NCI-H524 (cell line): Measurements from ENCODE around the gene DAB1.

Source experiments
- DNase-seq, 2 experiments: peaks; one replicate each; lab custom pipeline; 2025; lab: John Stamatoyannopoulos, UW

DAB1 gene

GRCh38 chr1:57411262-57411661, 12.6 kb downstream of the DAB1 start:
- no peak for DNase-seq

DNA sequence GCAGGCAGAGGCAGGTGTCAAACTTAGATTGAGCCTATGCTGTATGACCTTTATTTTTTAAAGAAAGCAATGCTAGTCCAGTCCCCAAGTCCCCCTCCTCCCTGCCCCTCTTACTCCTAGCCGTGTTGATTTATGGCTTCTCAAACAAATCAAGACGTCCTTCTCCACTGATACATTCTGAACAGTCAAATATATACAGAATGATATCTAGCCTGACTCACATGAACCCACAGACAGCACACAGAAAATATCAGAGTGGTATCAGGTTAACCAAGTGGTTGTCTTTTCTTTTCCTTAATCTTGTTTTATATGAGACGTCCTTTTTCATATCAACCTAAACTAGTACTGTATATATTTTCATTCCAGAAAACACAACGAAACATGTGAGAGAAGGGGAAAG, 13.4 kb downstream of the DAB1 start:
- no peak for DNase-seq

GRCh38 chr1:57407928-57408327, 15.9 kb downstream of the DAB1 start:
- no peak for DNase-seq

DNA sequence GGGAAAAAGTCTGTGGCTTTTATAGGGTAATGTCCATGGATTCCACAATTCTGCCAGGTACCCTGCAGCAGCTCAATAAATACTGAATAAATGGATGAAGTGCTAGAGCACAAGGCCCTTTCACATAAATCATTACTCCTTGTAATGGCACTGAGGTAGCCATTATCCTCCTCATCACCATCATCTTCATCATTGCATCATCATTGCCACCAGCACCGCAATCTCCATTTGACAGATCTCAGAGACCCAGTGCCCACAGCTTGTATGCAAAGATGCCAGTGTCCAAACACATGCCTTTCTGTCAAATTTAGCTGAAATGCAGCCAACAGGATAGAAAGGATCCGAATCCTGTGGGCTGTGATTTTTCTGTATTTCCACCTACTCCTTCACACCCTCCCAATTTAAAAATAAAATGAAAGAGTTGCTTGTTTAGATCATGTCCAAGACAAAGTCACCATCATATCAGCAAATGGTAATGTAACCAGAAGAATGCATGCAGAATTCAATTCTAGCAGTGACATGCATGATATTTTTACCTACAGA, 17.4 kb downstream of the DAB1 start:
- no peak for DNase-seq

DNA sequence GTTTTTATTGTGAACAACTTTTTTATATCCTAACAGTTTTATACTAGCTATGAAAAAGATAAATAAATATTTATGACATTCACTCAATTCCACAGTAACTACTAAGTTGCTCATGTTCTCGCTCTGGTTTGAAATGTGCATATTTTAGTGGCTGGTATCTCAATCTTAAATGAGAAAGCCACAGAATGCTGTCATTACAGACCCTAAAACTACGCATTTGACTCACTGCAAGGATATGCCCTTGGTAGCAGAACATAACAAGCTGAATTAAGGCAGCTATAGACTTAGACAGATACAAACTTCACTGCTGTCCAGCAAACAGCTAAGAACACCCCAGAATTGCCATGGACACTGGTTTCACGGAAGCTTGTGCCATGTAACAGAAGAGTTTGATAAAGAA, 19.0 kb downstream of the DAB1 start:
- no peak for DNase-seq

DNA sequence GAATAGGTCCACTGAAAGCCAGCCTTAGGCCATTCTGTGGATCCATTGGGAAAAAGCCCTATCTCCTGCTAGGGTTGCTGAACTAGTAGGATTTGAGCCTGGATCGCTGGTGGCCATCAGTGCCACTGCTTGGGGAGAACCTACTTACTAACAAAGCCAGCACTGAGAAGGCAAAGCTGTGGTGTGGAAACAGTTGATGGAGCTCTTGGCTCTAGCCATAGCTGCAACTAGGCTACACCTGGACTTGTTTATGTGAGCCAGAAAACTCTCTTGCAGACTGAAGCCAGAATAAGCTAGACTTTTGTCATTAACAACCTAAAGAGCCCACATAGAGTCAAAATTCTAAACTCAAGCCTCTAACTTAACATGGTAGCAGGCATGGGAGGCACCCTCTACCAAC, 20.7 kb downstream of the DAB1 start:
- no peak for DNase-seq

DNA sequence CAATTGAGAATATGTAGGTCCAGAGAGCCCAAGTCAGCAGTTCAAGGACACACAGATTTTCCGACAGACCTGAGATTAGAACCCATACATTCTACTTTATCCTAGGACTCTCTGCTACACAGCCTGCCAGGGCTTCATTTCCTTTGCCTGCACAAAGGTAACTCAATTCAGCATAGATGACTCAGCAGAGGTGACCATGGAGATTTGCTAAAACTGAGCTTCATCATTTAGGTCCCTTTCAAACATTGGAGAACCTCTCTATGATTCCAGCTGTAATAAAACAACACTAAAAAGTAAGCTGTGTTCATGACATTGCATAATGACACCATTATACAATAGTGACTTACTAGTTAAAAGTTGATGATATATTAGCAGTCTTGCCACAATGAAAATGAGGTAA, 22.2 kb downstream of the DAB1 start:
- no peak for DNase-seq

- DNase-seq, result no peak
Measured at GRCh38 chr1:57400048-57400447, 23.8 kb downstream of the DAB1 start.

- no peak for DNase-seq
Measured at GRCh38 chr1:57393058-57393584, 30.7 kb downstream of the DAB1 start.

GRCh38 chr1:57385336-57385735, 38.5 kb downstream of the DAB1 start:
- no peak for DNase-seq

- DNase-seq, result no peak
Measured at GRCh38 chr1:57384901-57385300, 39.0 kb downstream of the DAB1 start.

DNA sequence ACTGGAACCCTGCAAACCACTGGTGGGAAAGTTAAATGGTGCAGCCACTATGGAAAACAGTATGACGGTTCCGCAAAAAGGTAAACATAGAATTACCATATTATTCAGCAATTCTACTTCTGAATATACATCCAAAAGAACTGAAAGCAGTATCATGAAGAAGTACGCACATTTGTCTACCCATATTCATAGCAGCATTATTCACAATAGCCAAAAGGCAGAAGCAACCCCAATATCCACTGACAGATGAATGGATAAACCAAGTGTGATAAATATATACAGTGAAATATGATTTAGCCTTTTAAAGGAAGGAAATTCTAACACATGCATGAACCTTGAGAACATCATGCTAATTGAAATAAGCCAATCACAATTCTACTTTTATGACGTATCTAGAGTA, 39.6 kb downstream of the DAB1 start:
- DNase-seq, result no peak

GRCh38 chr1:57381871-57382270, 42.0 kb downstream of the DAB1 start:
- DNase-seq, result no peak

DNA sequence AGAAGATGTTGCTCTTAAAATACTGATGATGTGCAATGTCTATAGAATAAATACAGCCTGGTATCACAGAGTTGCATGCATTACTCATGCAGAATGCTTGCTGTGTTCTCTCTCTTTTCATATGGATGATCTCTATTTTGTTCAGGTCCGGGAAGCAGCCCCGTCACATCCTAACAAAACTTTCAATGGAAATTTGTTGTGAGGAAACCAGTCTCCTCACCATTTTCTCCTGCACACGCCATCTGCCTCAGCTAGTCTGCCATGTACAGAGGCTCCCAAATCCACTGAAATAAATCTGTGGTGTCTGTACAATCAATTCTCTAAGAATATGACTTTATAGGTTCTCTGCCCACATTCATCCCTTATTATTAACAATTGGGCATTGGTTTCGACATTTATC, 42.4 kb downstream of the DAB1 start:
- no peak for DNase-seq

GRCh38 chr1:57380923-57381322, 42.9 kb downstream of the DAB1 start:
- no peak for DNase-seq

- DNase-seq, result no peak
Measured at GRCh38 chr1:57378534-57378933, 45.3 kb downstream of the DAB1 start.

DNA sequence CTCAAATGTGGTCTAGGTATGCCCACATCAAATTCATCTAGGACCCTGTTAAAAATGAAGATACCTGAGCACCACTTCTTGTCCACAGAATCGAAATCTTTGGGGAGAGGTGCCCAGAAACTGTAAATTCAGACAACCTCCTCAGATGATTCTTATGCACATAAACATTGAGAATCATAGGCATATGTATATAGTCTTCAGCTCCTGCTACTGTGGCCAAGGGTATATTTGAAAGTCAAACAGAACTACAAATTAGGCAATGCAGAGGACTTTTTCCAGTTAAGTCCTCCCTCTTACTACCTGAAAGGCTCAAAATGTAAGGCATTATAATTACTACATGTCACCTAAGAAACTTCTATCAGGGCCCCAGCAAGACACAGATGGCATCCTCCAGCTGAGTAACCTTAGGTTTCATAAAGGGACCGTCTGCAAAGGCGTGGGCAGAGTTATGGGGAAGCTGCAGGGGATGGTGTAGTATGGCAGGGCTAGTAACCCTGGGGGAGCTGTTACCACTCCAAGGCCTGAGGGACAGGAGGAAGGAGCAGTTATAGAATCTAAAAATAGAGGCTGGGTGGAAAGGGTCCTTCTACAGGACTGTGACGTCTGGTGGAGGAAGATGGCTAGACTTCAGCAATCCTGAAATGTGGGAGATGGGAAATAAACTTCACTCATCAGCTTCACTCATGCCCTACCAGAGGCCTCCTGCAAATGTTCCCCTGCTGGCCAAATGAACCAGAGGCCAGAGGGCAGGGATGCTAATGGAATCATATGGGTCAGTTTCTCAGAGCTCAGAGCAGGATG, 46.3 kb downstream of the DAB1 start:
- no peak for DNase-seq

DNA sequence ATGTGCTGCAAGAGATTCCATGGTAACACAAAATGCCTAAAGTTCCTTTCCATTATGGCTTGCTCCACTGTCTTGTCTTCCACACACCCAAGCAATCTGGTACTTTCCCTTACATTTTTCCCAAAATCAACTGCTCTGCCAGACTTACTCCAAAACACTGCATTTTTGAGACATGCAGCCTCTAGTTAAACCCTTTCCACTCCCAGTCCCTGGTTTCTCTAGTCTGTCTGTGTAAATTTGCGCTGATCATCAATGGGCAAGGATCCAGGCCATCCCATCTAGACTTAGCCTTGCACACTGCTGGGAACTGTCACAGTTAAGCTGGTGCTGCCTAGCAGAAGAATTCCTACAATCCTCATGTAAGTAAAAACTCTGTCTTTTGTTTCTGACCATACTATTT, 47.8 kb downstream of the DAB1 start:
- DNase-seq, result no peak

- no peak for DNase-seq
Measured at GRCh38 chr1:57369889-57370288, 54.0 kb downstream of the DAB1 start.

DNA sequence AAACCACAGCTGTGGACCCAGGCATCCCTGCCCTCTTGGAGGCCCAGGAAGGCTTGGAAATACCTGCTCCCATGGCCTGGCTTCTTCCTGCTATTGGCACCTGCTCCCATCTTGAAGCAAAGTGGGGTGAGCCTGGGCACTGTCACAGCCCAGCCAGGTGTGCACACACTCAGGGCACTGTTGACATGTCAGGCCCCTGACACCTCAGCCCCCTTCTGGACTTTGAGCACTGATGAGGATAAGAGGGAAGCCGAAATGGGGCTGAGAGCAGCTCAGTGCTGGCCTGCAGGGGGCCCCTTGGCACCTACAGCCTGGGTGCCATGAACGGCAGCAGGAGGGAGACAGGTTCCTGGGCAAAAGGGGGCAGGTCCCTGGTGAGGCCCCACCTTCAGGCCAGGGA, 55.9 kb downstream of the DAB1 start:
- DNase-seq, result no peak

DNA sequence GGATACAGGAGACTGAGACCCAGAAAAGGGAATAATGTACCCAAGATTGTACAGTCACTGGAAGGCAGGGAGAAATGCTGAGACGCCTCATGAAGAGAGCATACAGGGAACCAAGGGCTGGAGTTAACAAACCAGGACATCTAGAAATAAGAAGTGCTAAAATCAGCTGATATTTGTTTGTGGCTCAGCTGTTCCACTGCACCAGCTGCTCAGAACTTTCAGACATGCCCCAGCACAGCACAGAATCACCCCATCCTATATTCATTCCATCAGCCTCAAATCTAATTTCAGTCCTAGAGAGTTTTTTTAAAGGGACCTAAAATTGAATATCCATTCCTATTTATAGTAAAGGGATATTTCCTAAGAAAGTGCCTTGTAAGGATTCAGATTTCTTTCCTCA, 60.2 kb downstream of the DAB1 start:
- no peak for DNase-seq

- no peak for DNase-seq
Measured at GRCh38 chr1:57363165-57363564, 60.7 kb downstream of the DAB1 start.

GRCh38 chr1:57362480-57362879, 61.4 kb downstream of the DAB1 start:
- DNase-seq, result peak in 1 of 2 experiments; percentile 4

GRCh38 chr1:57361516-57361915, 62.3 kb downstream of the DAB1 start:
- DNase-seq, result no peak
